Pons (tissue), 1 donor: ENCODE data around the gene POMT1.
"Not testable (repeated sequence)": the region's sequence is repeated elsewhere in the genome, so short reads cannot be mapped to it uniquely, and the experiment has no call there.

ENCODE experiments used
- DNase-seq: peaks from one replicate; pipeline ENCODE4 v3.0.0-alpha.2; 2016; ENCODE audit warnings: low spot score

The POMT1 gene

DNA sequence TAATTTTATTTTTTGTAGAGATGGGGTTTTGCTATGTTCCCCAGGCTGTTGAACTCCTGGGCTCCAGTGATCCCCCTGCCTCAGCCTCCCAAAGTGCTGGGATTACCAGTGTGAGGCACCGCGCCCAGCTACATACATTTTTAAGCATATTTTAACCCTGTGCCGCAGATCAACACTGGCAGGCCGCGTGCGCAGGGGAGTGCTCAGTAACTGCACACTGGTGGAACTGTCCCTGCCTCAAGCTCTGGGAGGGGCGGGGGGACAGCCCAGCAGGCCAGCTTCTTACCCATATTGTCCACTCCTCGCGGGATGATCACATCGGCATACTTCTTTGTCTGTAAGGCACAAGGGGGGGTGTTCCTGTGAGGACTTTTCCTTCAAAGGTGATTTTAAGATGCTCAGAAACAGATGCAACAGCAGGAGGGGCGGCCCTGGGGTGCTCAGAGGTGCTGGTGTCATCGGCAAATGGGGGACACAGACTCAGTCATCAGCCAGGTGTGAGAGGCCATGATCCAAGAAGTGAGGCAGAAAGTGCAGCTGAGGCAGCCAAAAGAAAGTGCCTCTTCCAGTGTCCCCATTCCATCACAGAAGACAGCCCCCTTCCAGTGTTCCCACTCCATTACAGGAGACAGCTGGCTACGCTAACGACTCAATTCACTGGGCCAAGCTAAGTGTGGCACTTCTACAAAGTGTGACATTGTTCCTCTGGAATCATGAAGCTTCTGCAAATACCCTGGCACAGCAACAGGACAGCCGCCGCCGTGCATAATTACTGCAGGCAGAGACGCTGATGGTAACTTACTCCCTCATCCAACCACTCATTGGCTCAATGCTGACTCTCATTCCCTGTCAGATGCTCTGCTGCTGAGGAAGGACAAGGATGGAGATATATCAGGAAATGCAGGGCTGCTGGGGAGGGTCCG, 23.2 kb downstream of the POMT1 start:
- peak; percentile 88 for DNase-seq

- no peak for DNase-seq
Measured at GRCh38 chr9:131528186-131528585, 25.5 kb downstream of the POMT1 start.

DNA sequence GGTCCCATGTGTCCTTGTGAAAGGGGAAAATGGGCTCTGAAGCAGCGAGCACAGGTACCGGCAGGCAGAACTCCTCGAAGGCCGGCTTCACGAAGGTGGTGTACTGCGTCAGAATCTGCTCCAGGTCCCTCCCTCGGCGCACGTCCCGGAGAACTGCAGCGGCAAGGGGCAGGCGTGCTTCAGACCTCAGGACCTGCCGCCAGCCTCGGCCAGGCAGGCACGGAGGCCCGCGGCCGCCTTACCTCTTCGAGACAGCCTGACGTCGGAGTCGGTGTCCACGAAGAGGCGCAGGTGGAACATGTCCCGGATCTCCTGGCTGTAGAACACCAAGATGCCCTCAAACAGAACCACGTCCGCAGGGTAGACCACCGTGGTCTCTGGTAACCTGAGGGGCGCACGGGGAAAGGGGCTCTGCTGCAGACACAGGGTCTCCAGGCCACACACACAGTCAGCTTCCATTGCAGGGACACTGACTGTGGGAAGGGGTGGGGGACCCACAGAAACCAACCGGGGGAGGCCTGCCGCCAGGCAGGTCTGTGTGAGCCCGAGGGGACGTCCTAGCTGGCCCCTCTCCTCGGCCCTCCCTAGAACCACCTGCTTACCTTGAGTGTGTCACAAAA, 26.3 kb downstream of the POMT1 start:
- DNase-seq, result no peak

- DNase-seq, result no peak
Measured at GRCh38 chr9:131529597-131530545, 27.2 kb downstream of the POMT1 start.

GRCh38 chr9:131530546-131530919, 27.8 kb downstream of the POMT1 start:
- DNase-seq, result no peak

DNA sequence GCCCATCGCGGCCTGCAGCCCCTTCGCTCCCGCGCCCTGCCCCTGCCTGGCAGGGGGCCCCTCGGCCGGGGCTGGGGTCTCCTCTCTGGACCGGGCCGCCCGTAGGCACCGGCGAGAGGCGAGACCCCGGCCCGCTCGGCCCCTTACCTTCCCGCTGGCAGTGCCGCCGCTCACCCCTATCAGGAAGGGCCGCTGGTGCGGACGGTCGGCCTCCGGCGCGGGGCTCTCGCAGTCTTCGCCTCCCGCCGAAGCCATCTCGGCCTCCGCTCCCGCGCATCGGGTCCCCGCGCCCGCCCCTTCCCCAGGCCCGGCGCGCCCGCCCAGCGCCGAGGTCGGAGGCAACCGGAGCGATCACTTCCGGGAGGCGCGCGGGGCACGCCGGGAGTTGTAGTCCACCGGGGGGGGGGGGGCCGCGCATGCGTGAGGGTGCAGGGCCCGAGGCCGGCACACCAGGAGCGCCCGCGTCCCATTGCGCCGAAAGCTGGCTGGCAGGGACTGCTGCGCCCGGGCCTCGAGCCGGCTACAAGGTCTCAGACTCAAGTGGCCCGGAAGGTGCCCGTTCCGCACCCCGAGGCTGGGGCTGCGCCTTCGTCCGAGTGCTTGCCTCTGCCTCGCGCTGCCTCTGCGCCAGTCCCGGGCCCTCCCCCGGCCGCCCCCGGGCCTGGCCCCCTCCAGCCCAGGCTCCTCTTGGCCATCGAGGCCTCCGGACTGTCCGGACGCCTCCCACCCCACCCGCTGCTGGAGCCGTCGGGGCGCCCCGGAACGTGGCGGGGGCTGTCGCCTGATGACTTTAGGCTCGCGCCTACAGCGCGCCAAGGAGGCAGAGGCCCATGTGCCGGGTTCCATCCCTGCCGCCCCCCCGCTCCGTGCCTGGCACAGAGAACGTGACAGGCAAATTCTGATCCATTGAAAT, 28.5 kb downstream of the POMT1 start, which contains the start of gene UCK1:
TSS of gene UCK1 (minus strand) at position 344 of the 913 bp plus-strand sequence. CDS start at position 255, 89 bp downstream.
- peak; percentile 60 for DNase-seq

- DNase-seq, result no peak
Measured at GRCh38 chr9:131534721-131535237, 32.1 kb downstream of the POMT1 start.

- no peak for DNase-seq
Measured at GRCh38 chr9:131537946-131538345, 35.2 kb downstream of the POMT1 start.

GRCh38 chr9:131539223-131539923, 36.7 kb downstream of the POMT1 start:
- no peak for DNase-seq

DNA sequence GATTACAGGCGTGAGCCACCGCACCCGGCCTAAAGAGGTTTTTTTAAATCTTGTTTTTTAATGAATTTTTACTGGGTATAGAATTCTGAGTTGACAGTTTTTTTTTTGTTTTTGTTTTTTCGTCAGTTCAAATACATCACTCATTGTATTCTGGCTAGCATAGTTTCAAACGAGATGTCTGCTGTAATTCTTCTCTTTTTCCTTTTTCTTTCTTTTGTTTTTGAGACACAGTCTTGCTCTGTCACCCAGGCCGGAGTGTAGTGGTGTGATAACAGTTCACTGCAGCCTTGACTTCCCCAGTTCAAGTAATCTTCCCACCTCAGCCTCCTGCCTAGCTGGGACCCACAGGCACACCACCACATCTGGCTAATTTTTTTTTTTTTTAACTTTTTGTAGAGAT, 40.4 kb downstream of the POMT1 start:
- DNase-seq, result no peak

DNA sequence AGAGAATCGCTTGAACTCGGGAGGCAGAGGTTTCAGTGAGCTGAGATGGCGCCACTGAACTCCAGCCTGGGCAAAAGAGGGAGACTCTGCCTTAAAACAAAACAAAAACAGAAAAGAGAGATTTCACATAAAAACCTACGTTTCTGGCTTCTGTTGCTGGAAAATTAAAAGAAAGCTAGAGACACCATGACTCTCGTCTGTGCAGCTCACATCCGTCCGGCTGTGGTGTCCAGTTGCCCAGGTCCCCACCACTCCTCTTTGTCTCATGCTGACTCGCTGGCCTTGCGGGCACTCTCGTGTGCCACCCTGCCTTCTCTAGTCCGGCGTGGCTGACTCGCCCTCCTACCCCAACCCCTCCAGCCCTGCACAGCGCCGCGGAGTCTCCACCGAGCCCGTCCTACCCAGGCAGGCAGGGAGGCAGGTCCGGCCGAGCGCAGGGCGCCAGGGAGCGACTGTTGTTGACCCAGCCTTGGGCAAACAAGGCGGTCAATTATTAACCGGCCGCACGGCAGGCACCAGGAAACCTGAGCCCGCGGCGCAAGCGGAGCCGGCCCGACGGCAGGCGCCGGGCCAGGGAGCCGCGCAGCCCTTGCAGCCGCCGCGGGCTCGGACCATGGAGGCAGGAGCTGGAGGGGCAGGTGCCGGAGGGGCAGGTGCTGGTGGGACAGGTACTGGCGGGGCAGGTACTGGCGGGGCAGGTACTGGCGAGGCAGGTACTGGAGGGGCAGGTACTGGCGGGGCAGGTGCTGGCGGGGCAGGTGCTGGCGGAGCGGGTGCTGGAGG, 42.5 kb downstream of the POMT1 start, which contains the start of gene PRRT1B:
TSS of gene PRRT1B (plus strand) at position 521 of the 783 bp plus-strand sequence. CDS start at position 614, 93 bp downstream.
- no peak for DNase-seq

DNA sequence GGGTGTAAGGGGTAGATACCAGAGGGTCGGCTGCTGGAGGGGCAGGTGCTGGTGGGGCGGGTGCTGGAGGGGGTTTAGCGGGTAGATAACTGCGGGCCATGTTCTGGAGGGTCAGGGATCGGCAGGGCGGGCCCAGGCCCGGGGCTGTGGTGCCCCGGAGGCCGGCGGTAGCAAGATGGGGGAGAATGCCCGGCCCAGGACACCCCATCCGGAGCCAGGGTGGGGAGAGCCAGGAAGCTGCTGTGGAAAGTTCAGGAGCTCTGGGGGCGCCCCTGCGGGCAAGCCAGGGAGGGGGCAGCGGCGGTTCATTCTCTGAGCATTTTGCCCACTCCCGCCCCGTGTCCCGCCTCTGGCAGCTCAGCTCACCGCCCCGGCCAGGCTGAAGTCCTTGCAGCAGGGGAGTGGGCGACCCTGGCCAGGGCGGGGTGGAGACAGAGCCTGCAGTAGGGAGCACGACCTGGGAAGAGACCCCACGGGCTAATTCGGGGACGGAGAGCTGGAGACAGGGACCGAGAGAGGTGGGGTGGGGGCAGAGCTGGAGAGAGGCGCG, 43.1 kb downstream of the POMT1 start:
- DNase-seq, result no peak

GRCh38 chr9:131546336-131547084, 43.8 kb downstream of the POMT1 start:
- no peak for DNase-seq

DNA sequence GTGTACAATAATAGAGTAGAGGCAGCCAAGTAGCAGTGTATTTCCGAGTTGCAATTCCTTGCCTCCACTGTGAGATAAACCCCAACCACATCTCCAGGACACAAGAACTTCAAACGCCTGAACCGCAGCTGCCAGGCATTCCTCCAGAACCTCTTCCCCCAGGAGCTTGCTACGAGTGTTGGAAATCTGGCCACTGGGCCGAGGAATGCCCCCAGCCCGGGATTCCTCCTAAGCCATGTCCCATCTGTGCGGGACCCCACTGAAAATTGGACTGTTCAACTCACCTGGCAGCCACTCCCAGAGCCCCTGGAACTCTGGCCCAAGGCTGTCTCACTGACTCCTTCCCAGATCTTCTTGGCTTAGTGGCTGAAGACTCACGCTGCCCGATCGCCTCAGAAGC, 46.5 kb downstream of the POMT1 start:
- DNase-seq, result not testable (repeated sequence)

- not testable (repeated sequence) for DNase-seq
Measured at GRCh38 chr9:131550465-131550864, 47.7 kb downstream of the POMT1 start.

GRCh38 chr9:131552030-131552429, 49.3 kb downstream of the POMT1 start:
- no peak for DNase-seq

GRCh38 chr9:131554087-131554842, 51.5 kb downstream of the POMT1 start:
- DNase-seq, result no peak
